Gastroesophageal sphincter (tissue), 3 donors: ENCODE data around the gene GRIN2B.

ENCODE experiments used
- CTCF ChIP-seq, 4 experiments: fragments of 200-600 bp in 2 of 4; fragments of 450-650 bp in 2 of 4; sonication (generic) in 1 of 4; IDR thresholded peaks; one replicate each; pipeline ENCODE4 v1.5.1; 2017 to 2019; ENCODE audit warnings: antibody characterized with exemption in 4 of 4, mild to moderate bottlenecking in 2 of 4, moderate library complexity in 2 of 4
- EP300 ChIP-seq: sonication (generic); formaldehyde crosslinking; IDR thresholded peaks from one replicate; pipeline ENCODE4 v1.6.1; 2017; ENCODE audit warnings: antibody characterized with exemption, mild to moderate bottlenecking
- POLR2A ChIP-seq, 2 donors: fragments of 450-650 bp; IDR thresholded peaks; one replicate each; pipeline ENCODE4 v1.6.1; 2017; ENCODE audit warnings: antibody characterized with exemption in 2 of 2, mild to moderate bottlenecking in 2 of 2, moderate library complexity in 1 of 2
- POLR2AphosphoS5 ChIP-seq: sonication (generic); formaldehyde crosslinking; IDR thresholded peaks from one replicate; pipeline ENCODE4 v1.6.1; 2017; ENCODE audit warnings: antibody characterized with exemption

GRCh38 chr12:13959131-13959723, 22.2 kb downstream of the GRIN2B start:
- no peak for TF ChIP-seq CTCF (IDR thresholded peaks at IDR 0.05)
- TF ChIP-seq POLR2AphosphoS5, result no peak
- TF ChIP-seq POLR2A (IDR thresholded peaks at IDR 0.05), result no peak
- no peak for TF ChIP-seq EP300
